Cardiac fibroblast (primary cell): ENCODE data around the gene FHAD1.
"Not testable (repeated sequence)": the region's sequence is repeated elsewhere in the genome, so short reads cannot be mapped to it uniquely, and the experiment has no call there.

ENCODE experiments used
- DNase-seq, 2 donors: peaks; one replicate each; pipeline versions ENCODE4 v3.0.0 to v3.0.0-alpha.2; 2010; ENCODE audit warnings: low read depth in 2 of 2
- H3K4me3 ChIP-seq, 2 donors: replicated peaks in 1 of 2; 1 replicate in 1 of 2; 2 replicates in 1 of 2; pipeline ENCODE4 v1.5.1; 2011; ENCODE audit warnings: low read depth in 2 of 2, low read length in 2 of 2, mild to moderate bottlenecking in 2 of 2, moderate library complexity in 1 of 2
- TF ChIP-seq, protein P1 (sequence below): IDR thresholded peaks from one replicate; pipeline ENCODE4 v1.5.1; 2011; ENCODE audit warnings: low read depth, mild to moderate bottlenecking, low read length, inconsistent platforms

Gene FHAD1

DNA sequence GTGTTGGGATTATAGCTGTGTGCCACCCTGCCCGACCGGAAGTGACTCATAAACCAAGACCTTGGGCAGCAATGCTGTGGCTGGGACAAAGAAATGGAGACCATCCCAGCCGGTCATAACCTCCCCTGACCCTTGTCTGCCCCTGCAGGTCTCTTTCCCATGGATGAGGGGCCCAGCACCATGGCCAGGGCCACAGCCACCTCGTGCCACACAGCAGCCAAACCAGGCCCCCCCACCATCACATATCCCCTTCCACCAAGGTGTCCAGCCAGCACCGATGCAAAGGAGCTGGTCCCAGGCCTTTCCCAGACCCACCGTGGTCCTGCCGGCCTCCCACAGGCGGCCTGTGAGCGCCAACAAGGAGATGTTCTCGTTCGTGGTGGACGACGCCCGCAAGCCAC lies 42.2 kb downstream of the FHAD1 start:
- TF ChIP-seq, protein P1, sequence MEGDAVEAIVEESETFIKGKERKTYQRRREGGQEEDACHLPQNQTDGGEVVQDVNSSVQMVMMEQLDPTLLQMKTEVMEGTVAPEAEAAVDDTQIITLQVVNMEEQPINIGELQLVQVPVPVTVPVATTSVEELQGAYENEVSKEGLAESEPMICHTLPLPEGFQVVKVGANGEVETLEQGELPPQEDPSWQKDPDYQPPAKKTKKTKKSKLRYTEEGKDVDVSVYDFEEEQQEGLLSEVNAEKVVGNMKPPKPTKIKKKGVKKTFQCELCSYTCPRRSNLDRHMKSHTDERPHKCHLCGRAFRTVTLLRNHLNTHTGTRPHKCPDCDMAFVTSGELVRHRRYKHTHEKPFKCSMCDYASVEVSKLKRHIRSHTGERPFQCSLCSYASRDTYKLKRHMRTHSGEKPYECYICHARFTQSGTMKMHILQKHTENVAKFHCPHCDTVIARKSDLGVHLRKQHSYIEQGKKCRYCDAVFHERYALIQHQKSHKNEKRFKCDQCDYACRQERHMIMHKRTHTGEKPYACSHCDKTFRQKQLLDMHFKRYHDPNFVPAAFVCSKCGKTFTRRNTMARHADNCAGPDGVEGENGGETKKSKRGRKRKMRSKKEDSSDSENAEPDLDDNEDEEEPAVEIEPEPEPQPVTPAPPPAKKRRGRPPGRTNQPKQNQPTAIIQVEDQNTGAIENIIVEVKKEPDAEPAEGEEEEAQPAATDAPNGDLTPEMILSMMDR, result no peak
- no peak overlapping the region for H3K4me3 ChIP-seq
- DNase-seq, result no peak

DNA sequence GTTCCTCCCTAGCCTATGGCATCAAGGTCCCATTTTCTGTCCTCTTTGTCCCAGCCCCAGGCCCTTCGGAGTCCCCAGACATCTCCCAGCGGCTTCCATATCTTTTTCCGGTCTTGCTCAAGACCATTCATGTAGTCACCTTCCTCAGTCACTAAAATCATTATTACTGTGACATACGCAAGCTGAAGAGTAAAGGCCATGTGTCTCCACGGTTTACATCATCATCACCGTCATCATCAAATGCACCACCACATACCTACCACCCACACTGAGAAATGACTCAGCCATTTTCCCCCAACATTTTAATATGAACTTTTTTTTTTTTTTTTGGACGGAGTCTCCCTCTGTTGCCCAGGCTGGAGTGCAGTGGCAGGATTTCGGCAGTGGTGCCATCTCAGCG lies 43.4 kb downstream of the FHAD1 start:
- DNase-seq, result peak; percentile 63 to 80
- TF ChIP-seq, protein P1, result no peak
- H3K4me3 ChIP-seq, result no peak overlapping the region

DNA sequence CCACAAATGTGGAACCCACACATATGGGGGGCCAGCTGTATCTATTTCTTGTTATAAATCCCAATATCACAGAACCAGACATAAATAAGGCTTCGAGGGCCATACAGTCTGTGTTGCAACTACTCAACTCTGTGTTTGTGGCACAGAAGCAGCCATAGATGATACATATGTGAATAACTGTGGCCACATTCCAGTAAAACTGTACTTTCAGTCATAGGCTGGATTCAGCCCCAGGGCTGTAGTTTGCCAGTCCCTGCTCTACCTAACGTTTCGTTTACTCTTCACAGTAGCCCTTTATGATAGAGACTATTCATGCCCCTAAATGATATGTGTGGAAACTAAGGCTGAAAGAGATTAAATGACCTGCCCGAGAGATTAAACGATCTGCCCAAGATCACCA lies 48.7 kb downstream of the FHAD1 start:
- TF ChIP-seq, protein P1, result no peak
- no peak for DNase-seq
- H3K4me3 ChIP-seq, result no peak overlapping the region

DNA sequence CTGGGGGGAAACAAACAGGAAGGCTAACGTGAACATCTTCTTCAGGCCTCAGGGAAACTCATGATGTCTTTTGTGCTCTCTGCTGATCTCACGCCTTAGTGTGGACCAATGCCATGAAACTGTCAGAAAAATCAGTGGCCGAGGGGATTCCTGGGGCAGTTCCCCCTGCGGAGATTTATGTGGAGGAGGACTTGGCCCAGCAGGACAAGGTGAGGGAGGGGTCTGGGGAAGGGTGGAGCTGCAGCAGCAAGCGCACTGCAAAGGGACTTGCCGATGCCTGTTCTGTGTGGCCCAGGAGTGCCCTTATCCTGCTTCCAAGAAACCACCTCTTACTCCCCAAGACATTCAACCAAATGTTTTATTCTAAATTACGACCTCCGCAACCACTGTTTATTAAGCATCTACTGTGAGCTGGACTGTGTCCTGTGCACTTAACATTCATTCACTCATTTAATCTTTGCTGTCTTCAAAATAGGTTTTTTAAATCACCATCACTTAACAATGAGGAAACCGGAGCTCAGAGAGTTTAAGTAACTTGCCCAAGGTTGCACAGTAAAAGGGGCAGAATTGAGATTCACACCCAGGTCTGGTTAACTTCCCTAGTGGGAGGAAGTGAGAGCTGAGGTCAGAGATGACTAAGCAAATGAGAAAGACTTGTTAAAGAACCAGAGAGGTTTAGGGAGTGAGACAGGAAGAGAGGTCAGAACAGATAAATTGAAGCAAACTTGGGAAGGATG lies 49.7 kb downstream of the FHAD1 start:
- no peak overlapping the region for H3K4me3 ChIP-seq
- peak in 1 of 2 donors; percentile 29 for DNase-seq
- TF ChIP-seq, protein P1, result no peak

DNA sequence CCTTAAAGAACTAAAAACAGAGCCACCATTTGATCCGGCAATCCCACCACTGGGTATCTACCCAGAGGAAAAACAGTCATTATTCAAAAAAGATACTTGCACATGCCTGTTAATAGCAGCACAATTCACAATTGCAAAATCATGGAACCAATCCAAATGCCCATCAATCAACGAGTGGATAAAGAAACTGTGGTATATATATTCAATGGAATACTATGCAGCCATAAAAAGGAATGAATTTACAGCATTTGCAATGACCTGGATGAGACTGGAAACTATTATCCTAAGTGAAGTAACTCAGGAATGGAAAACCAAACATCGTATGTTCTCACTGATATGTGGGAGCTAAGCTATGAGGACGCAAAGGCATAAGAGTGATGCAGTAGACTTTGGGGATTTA lies 51.0 kb downstream of the FHAD1 start:
- H3K4me3 ChIP-seq, DNase-seq: not testable (repeated sequence)

DNA sequence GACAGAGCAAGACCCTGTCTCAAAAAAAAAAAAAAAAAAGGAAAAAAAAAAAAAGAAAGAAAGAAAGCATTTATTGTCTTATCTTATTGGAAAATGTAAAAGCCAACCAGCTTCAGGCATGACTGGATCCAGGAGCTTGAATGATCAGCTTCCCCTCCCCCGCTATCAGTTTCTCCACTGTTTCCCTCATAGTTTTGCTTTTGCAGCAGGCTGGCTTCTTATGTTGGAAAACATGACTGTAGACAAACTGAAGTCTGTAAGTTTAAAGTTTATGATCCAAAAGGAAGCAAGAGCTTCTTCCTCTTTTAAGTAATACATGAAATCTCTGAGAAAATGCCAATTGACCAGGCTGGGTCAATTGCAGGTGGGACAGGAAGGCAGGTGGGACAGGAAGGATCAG lies 52.2 kb downstream of the FHAD1 start:
- TF ChIP-seq, protein P1, result no peak
- H3K4me3 ChIP-seq, result no peak overlapping the region
- no peak for DNase-seq

DNA sequence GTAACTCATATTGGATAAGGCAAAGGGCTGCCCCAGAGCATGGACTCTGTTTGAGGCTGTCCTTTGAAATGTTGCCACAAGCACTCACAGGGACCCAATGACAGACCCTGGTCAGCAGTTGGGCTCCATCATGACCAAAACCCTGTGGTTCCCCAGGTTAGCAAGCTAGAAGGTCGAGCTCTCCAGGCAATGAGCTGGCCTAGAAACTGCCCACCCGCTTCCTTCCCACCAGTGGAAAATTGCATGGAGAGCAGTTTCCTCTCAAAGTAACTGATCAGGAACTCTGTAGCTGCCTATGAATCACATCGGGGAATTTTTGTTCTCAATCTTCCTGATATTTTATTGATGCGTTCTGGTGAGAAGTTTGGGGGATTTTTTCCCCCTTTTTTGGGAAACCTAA lies 52.8 kb downstream of the FHAD1 start:
- TF ChIP-seq, protein P1, result no peak
- DNase-seq, result no peak
- no peak overlapping the region for H3K4me3 ChIP-seq
